HEK293T (cell line): ENCODE measurements around the gene PPP2CA.
A peak's percentile ranks its signal among the peaks of the same experiment; 100 is the strongest.

Source experiments
- CTCF ChIA-PET: fragments of 350-600 bp; formaldehyde crosslinking; extraction: SDS; loops from one replicate; lab custom pipeline; 2021; ENCODE audit warnings: antibody characterized with exemption, inconsistent platforms; lab: Yijun Ruan, JAX
- POLR2A ChIA-PET: fragments of 350-600 bp; formaldehyde crosslinking; extraction: SDS; loops from one replicate; lab custom pipeline; 2020; ENCODE audit warnings: antibody characterized with exemption, inconsistent platforms; lab: Yijun Ruan, JAX
- DNase-seq: peaks from one replicate; pipeline ENCODE4 v3.0.0; 2012; ENCODE audit warnings: mixed read lengths; ENCODE audit errors: extremely low spot score
- ARNT ChIP-seq: fragments of 450-650 bp; IDR thresholded peaks from 2 replicates; pipeline ENCODE4 v1.6.1; 2017; ENCODE audit warnings: mild to moderate bottlenecking
- BHLHE40 ChIP-seq: fragments of 450-650 bp; IDR thresholded peaks from 2 replicates; pipeline ENCODE4 v1.6.1; 2016; ENCODE audit warnings: mild to moderate bottlenecking, moderate library complexity, borderline replicate concordance
- CTBP1 ChIP-seq: fragments of 450-650 bp; IDR thresholded peaks from 2 replicates; pipeline ENCODE4 v1.6.1; 2016; ENCODE audit warnings: borderline replicate concordance
- ELF4 ChIP-seq: fragments of 450-650 bp; IDR thresholded peaks from 2 replicates; pipeline ENCODE4 v1.6.1; 2017; ENCODE audit warnings: antibody characterized with exemption
- FOXA1 ChIP-seq: fragments of 450-650 bp; IDR thresholded peaks from 2 replicates; pipeline ENCODE4 v1.6.1; 2016; ENCODE audit warnings: mild to moderate bottlenecking
- FOXK2 ChIP-seq: fragments of 450-650 bp; IDR thresholded peaks from 2 replicates; pipeline ENCODE4 v1.6.1; 2016; ENCODE audit warnings: mild to moderate bottlenecking
- HDGF ChIP-seq: fragments of 450-650 bp; IDR thresholded peaks from 2 replicates; pipeline ENCODE4 v1.6.1; 2017; ENCODE audit warnings: antibody characterized with exemption, borderline replicate concordance
- L3MBTL2 ChIP-seq: fragments of 450-650 bp; conservative IDR thresholded peaks from 2 replicates; pipeline ENCODE4 v1.6.1; 2016; ENCODE audit warnings: mild to moderate bottlenecking
- LEF1 ChIP-seq: fragments of 450-650 bp; IDR thresholded peaks from 2 replicates; pipeline ENCODE4 v1.6.1; 2017; ENCODE audit warnings: mild to moderate bottlenecking, borderline replicate concordance
- NFRKB ChIP-seq: fragments of 450-650 bp; IDR thresholded peaks from 2 replicates; pipeline ENCODE4 v1.6.1; 2016; ENCODE audit warnings: mild to moderate bottlenecking, moderate library complexity
- PKNOX1 ChIP-seq: fragments of 450-650 bp; IDR thresholded peaks from 2 replicates; pipeline ENCODE4 v1.6.1; 2016
- SP1 ChIP-seq: fragments of 450-650 bp; IDR thresholded peaks from 2 replicates; pipeline ENCODE4 v1.6.1; 2017
- SUZ12 ChIP-seq: fragments of 450-650 bp; IDR thresholded peaks from 2 replicates; pipeline ENCODE4 v1.6.1; 2016; ENCODE audit warnings: mild to moderate bottlenecking
- ZNF384 ChIP-seq: fragments of 450-650 bp; IDR thresholded peaks from 2 replicates; pipeline ENCODE4 v1.6.1; 2016

PPP2CA gene

GRCh38 chr5:134228624-134229023, 2.8 kb upstream of the PPP2CA start:
- no peak for TF ChIP-seq PKNOX1
- CTCF ChIA-PET = interaction anchor here (0.5 kb wide), 1 partner anchor 232 kb away, joined by 3 read pairs; no protein-coding TSS in a partner anchor
- POLR2A ChIA-PET = interaction anchor here (0.8 to 1.2 kb wide), 4 partner anchors 8 to 238 kb away, joined by 3 read pairs; no protein-coding TSS in a partner anchor
- no peak for DNase-seq

GRCh38 chr5:134227776-134228175, 1.9 kb upstream of the PPP2CA start:
- ChIA-PET CTCF (no interaction called here), POLR2A (interaction anchor here (1.1 to 3.7 kb wide), 4 partner anchors 9 to 239 kb away, joined by 3 to 62 read pairs (median 28); no protein-coding TSS in a partner anchor)
- TF ChIP-seq BHLHE40 = no peak
- TF ChIP-seq ELF4 = no peak
- no peak for TF ChIP-seq ARNT
- no peak for TF ChIP-seq PKNOX1
- TF ChIP-seq SUZ12 = no peak
- no peak for TF ChIP-seq FOXA1
- no peak for TF ChIP-seq NFRKB
- DNase-seq = no peak

- DNase-seq = peak; percentile 9
- TF ChIP-seq FOXK2 = no peak
- no peak for TF ChIP-seq FOXA1
- TF ChIP-seq ZNF384 = no peak
- TF ChIP-seq ELF4 = no peak
- no peak for TF ChIP-seq L3MBTL2
- TF ChIP-seq SP1 = no peak
- TF ChIP-seq PKNOX1 = no peak
- no peak for TF ChIP-seq LEF1
- TF ChIP-seq CTBP1 = no peak
- no peak for TF ChIP-seq BHLHE40
- no peak for TF ChIP-seq HDGF
- TF ChIP-seq ARNT = no peak
- TF ChIP-seq NFRKB = no peak
- ChIA-PET CTCF (interaction anchor here (0.6 kb wide), 1 partner anchor 16 kb away, joined by 4 read pairs; no protein-coding TSS in a partner anchor), POLR2A (interaction anchor here (1.1 to 3.7 kb wide), 6 partner anchors 9 to 50 kb away, joined by 4 to 62 read pairs (median 12); no protein-coding TSS in a partner anchor)
Measured at GRCh38 chr5:134227259-134227658, 1.4 kb upstream of the PPP2CA start.

GRCh38 chr5:134226441-134227192, 744 bp upstream of the PPP2CA start:
- CTCF ChIA-PET = interaction anchor here (0.6 to 1.0 kb wide), 2 partner anchors 16 to 63 kb away, joined by 3 to 4 read pairs; no protein-coding TSS in a partner anchor

GRCh38 chr5:134224888-134225779, 739 bp downstream of the PPP2CA start:
- peak; percentile 50 for DNase-seq
- POLR2A ChIA-PET = interaction anchor here (0.6 to 3.7 kb wide), 22 partner anchors 11 to 521 kb away, joined by 3 to 62 read pairs (median 4); partner anchors contain the start of gene CAMLG
- CTCF ChIA-PET = interaction anchor here (1.0 to 1.1 kb wide), 2 partner anchors 19 to 64 kb away, joined by 3 to 4 read pairs; no protein-coding TSS in a partner anchor
- peak; percentile 62 for TF ChIP-seq PKNOX1
- no peak for TF ChIP-seq FOXA1

More at GRCh38 chr5:134226441-134227192, 744 bp upstream of the PPP2CA start:
- TF ChIP-seq NFRKB = no peak
- TF ChIP-seq L3MBTL2 = peak; percentile 43; the same call in 1 of the 2 replicates
- DNase-seq = no peak
- POLR2A ChIA-PET = interaction anchor here (0.6 to 3.7 kb wide), 30 partner anchors 10 to 513 kb away, joined by 3 to 62 read pairs (median 4); partner anchors contain the start of gene CAMLG
